CD4-positive, CD25-positive, alpha-beta regulatory T cell (primary cell): ENCODE data around the gene PDE2A. TPM values are rescaled to one million over a fixed set of nuclear protein-coding genes. Genes with fewer than 3 reads are reported as not detected.
A peak's percentile ranks its signal among the peaks of the same experiment; 100 is the strongest.

Experiments used
- ATAC-seq, 2 donors: fragments of 150-1000 bp; cut with Tn5 transposase; one replicate each; pipeline ENCODE4 v1.10.0; 2021; ENCODE audit warnings: low read depth in 2 of 2, moderate number of reproducible peaks in 2 of 2, moderate library complexity in 1 of 2
- DNase-seq, 3 donors: peaks; one replicate each; pipeline versions ENCODE4 v3.0.0 to v3.0.0-alpha.2; 2012 to 2022; ENCODE audit warnings: mixed read lengths in 1 of 3
- H3K27ac ChIP-seq: one replicate; pipeline ENCODE4 v1.7.0; 2013; ENCODE audit warnings: mild to moderate bottlenecking, low read length; ENCODE audit not compliant: insufficient read depth, poor library complexity, severe bottlenecking
- H3K27me3 ChIP-seq: one replicate; pipeline ENCODE4 v1.7.0; 2013; ENCODE audit warnings: low read length; ENCODE audit not compliant: control insufficient read depth, insufficient read depth
- H3K36me3 ChIP-seq: one replicate; pipeline ENCODE4 v1.7.0; 2013; ENCODE audit warnings: mild to moderate bottlenecking, low read length, moderate library complexity; ENCODE audit not compliant: control insufficient read depth, insufficient read depth
- H3K4me1 ChIP-seq: 2 replicates; pipeline ENCODE4 v1.7.0; 2013; ENCODE audit warnings: mild to moderate bottlenecking, low read length; ENCODE audit not compliant: insufficient read depth, control insufficient read depth, poor library complexity, severe bottlenecking
- H3K4me3 ChIP-seq: one replicate; pipeline ENCODE4 v1.7.0; 2013; ENCODE audit warnings: low read depth, mild to moderate bottlenecking, low read length, moderate library complexity
- H3K9me3 ChIP-seq, 2 experiments: 1 replicate in 1 of 2; 2 replicates in 1 of 2; pipeline ENCODE4 v1.7.0; 2013; ENCODE audit warnings: low read length in 2 of 2, mild to moderate bottlenecking in 1 of 2, moderate library complexity in 1 of 2; ENCODE audit not compliant: control insufficient read depth in 2 of 2
- H3K27ac Mint-ChIP-seq, 3 donors: one replicate each; pipeline ENCODE4 v1.8.0; 2020 to 2022; ENCODE audit warnings: mild to moderate bottlenecking in 3 of 3, mixed read lengths in 3 of 3, moderate library complexity in 2 of 3
- H3K27me3 Mint-ChIP-seq: one replicate; pipeline ENCODE4 v1.8.0; 2022; ENCODE audit warnings: mild to moderate bottlenecking, mixed read lengths
- H3K36me3 Mint-ChIP-seq: one replicate; pipeline ENCODE4 v1.8.0; 2020; ENCODE audit warnings: mixed read lengths
- H3K4me1 Mint-ChIP-seq, 4 donors: one replicate each; pipeline ENCODE4 v1.8.0; 2020 to 2022; ENCODE audit warnings: mixed read lengths in 4 of 4, mild to moderate bottlenecking in 1 of 4
- H3K4me3 Mint-ChIP-seq, 4 donors: one replicate each; pipeline ENCODE4 v1.8.0; 2020 to 2022; ENCODE audit warnings: mild to moderate bottlenecking in 4 of 4, mixed read lengths in 4 of 4, moderate library complexity in 3 of 4
- H3K9me3 Mint-ChIP-seq, 7 donors: one replicate each; pipeline ENCODE4 v1.8.0; 2020 to 2022; ENCODE audit warnings: mixed read lengths in 7 of 7, mild to moderate bottlenecking in 3 of 7, moderate library complexity in 2 of 7
- polyA plus RNA-seq, 4 donors: library from polyadenylated mRNA; unstranded; fragments of 300-500 nt; fragmentation: Illumina TruSeq; gene quantifications; one replicate each; pipeline ENCODE4 v1.2.3, GENCODE V29; 2021
- total RNA-seq: library from RNA; stranded (reverse); gene quantifications from one replicate; pipeline ENCODE4 v1.2.3, GENCODE V29; 2022

Gene PDE2A
- total and polyA plus RNA-seq, 5 donors from 2014 or later, result 6.7 TPM; not detected in 4

DNA sequence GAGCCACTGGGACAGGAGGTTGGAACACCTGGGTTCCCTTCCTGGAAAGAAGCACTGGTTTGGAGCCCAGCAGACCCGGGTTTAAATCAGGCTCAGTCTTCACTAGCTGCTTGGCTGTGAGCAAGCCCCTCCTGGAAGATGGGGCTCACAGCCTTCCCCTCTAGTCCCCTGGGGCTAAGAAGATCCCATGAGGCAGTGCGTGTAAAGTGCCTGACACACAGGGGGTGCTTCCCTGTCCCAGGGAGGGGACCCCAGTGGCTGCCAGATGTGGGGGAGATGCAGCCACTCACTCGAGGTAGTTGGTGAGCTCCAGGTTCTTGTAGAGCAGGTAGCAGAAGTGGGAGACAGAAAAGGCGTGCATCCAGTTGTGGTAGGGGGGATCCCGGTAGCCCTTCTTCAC is 93.2 kb downstream of the PDE2A start:
- no peaks in the 10 kb centered on the region for H3K9me3 ChIP-seq
- no peak for ATAC-seq
- Mint-ChIP-seq H3K27ac (peak overlapping the region in 1 of 3 donors; percentile 28), H3K9me3 (peaks cover 0 to 2% (median 0%) of the 10 kb centered on the region in 7 donors), H3K27me3 (peaks cover 13% of the 10 kb centered on the region), H3K4me1 (peaks cover 4 to 21% (median 9%) of the 10 kb centered on the region in 4 donors), H3K4me3 (no peak overlapping the region), H3K36me3 (no peaks in the 10 kb centered on the region)
- H3K4me3 ChIP-seq, result no peak overlapping the region
- H3K4me1 ChIP-seq, result peaks cover 18% of the 10 kb centered on the region
- H3K27me3 ChIP-seq, result no peaks in the 10 kb centered on the region
- no peak for DNase-seq
- H3K27ac ChIP-seq, result no peak overlapping the region
- no peaks in the 10 kb centered on the region for H3K36me3 ChIP-seq

DNA sequence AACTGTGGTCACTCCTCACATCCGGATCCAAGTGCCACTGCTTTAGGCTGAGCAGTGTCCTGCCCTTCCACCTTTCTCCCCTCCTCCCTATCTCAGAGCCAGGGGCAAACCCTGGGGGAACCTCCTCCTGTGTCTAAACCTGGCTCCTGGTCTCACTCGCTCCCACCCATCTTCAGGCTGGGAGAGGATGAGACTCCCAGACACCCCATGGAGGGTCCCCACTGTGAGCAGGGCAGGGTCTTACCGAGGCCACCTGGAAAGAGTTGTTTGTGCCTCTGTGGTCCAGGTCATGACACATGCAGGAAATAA is 93.6 kb downstream of the PDE2A start:
- H3K27ac Mint-ChIP-seq, result no peak overlapping the region
- DNase-seq, result no peak

GRCh38 chr11:72579816-72580641 is 94.2 kb downstream of the PDE2A start:
- no peak for ATAC-seq
- Histone ChIP-seq H3K36me3 (no peaks in the 10 kb centered on the region), H3K9me3 (no peaks in the 10 kb centered on the region), H3K4me3 (no peak overlapping the region), H3K27me3 (no peaks in the 10 kb centered on the region), H3K4me1 (peaks cover 10% of the 10 kb centered on the region), H3K27ac (no peak overlapping the region)
- H3K4me1 Mint-ChIP-seq, result peaks cover 0 to 10% (median 3%) of the 10 kb centered on the region in 4 donors
- peaks cover 9% of the 10 kb centered on the region for H3K27me3 Mint-ChIP-seq
- H3K4me3 Mint-ChIP-seq, result no peak overlapping the region
- H3K27ac Mint-ChIP-seq, result no peak overlapping the region
- peaks cover 0 to 2% (median 0%) of the 10 kb centered on the region in 7 donors for H3K9me3 Mint-ChIP-seq
- H3K36me3 Mint-ChIP-seq, result no peaks in the 10 kb centered on the region
- DNase-seq, result no peak

More for the DNA sequence above, 93.6 kb downstream of the PDE2A start:
- ATAC-seq, result no peak
- Histone ChIP-seq H3K27ac (no peak overlapping the region), H3K36me3 (no peaks in the 10 kb centered on the region), H3K9me3 (no peaks in the 10 kb centered on the region), H3K27me3 (no peaks in the 10 kb centered on the region), H3K4me3 (no peak overlapping the region), H3K4me1 (peaks cover 15% of the 10 kb centered on the region)
- no peaks in the 10 kb centered on the region for H3K36me3 Mint-ChIP-seq
- H3K27me3 Mint-ChIP-seq, result peaks cover 10% of the 10 kb centered on the region
- peaks cover 1 to 16% (median 6%) of the 10 kb centered on the region in 4 donors for H3K4me1 Mint-ChIP-seq
- peaks cover 0 to 2% (median 0%) of the 10 kb centered on the region in 7 donors for H3K9me3 Mint-ChIP-seq
- H3K4me3 Mint-ChIP-seq, result no peak overlapping the region

GRCh38 chr11:72578991-72579815 is 95.0 kb downstream of the PDE2A start:
- H3K4me3 Mint-ChIP-seq, result no peak overlapping the region
- H3K9me3 ChIP-seq, result no peaks in the 10 kb centered on the region
- peaks cover 0 to 2% (median 0%) of the 10 kb centered on the region in 7 donors for H3K9me3 Mint-ChIP-seq
- ATAC-seq (no peak), DNase-seq (no peak)
- peaks cover 2% of the 10 kb centered on the region for H3K4me1 ChIP-seq
- peaks cover 10% of the 10 kb centered on the region for H3K27me3 Mint-ChIP-seq
- no peaks in the 10 kb centered on the region for H3K27me3 ChIP-seq
- no peaks in the 10 kb centered on the region for H3K36me3 Mint-ChIP-seq
- H3K27ac ChIP-seq, result no peak overlapping the region
- no peak overlapping the region for H3K27ac Mint-ChIP-seq
- no peak overlapping the region for H3K4me3 ChIP-seq
- peaks cover 0 to 4% (median 0%) of the 10 kb centered on the region in 4 donors for H3K4me1 Mint-ChIP-seq
- H3K36me3 ChIP-seq, result no peaks in the 10 kb centered on the region

GRCh38 chr11:72578566-72578965 is 95.7 kb downstream of the PDE2A start:
- Mint-ChIP-seq H3K4me1 (peaks cover 0 to 1% (median 0%) of the 10 kb centered on the region in 4 donors), H3K36me3 (no peaks in the 10 kb centered on the region), H3K27ac (no peak overlapping the region), H3K4me3 (no peak overlapping the region), H3K9me3 (peaks cover 0 to 2% (median 0%) of the 10 kb centered on the region in 7 donors), H3K27me3 (peaks cover 16% of the 10 kb centered on the region)
- Histone ChIP-seq H3K27me3 (no peaks in the 10 kb centered on the region), H3K9me3 (no peaks in the 10 kb centered on the region), H3K27ac (no peak overlapping the region), H3K36me3 (no peaks in the 10 kb centered on the region), H3K4me1 (no peaks in the 10 kb centered on the region), H3K4me3 (no peak overlapping the region)
- no peak for DNase-seq
- no peak for ATAC-seq

DNA sequence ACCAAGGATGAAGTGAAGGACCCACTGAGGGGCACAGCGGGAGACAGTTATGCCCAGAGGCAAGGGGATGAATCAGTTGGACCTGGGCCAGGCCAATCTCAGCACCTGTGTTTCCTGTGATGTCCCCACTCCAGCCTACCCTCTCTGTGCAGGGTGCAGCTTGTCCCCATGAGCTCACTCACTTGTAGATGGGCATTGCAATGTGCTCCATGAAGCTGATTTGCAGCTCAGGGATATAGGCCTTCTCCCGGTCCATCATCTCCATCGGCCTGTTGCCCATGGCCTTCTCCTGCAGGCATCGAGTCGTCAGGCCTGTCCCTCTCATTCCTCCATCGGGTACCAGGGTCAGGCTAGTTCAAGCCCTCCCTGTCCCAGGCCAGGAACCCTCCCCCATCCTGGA is 96.2 kb downstream of the PDE2A start:
- DNase-seq (no peak), ATAC-seq (no peak)
- no peak overlapping the region for H3K4me3 ChIP-seq
- H3K9me3 ChIP-seq, result no peaks in the 10 kb centered on the region
- no peaks in the 10 kb centered on the region for H3K4me1 ChIP-seq
- Mint-ChIP-seq H3K36me3 (no peaks in the 10 kb centered on the region), H3K9me3 (peaks cover 0 to 2% (median 0%) of the 10 kb centered on the region in 7 donors), H3K27ac (no peak overlapping the region), H3K27me3 (peaks cover 16% of the 10 kb centered on the region), H3K4me3 (no peak overlapping the region), H3K4me1 (peaks cover 0 to 4% (median 0%) of the 10 kb centered on the region in 4 donors)
- H3K27ac ChIP-seq, result no peak overlapping the region
- no peaks in the 10 kb centered on the region for H3K36me3 ChIP-seq
- no peaks in the 10 kb centered on the region for H3K27me3 ChIP-seq

DNA sequence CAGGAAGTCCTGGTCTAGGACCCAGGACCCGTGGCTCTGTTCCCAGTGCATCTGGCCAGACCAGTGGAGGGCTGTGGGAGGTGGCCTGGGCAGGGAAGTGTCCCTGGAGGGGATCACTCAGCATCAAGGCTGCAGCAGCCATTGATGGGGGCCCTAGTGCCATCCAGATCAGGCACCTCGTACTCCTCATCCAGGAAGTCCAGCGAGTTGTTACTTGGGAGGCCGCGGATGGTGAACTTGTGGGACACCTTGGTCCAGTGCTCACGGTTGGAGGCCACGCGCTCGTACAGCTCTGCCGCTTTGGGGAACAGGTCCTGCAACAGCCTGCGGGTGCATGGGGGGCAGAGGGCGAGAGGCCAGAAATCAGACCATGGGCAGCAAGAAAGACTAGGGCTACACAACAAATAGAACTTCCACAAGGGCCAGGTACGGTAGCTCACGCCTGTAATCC is 96.9 kb downstream of the PDE2A start:
- peaks cover 22% of the 10 kb centered on the region for H3K27me3 Mint-ChIP-seq
- H3K9me3 Mint-ChIP-seq, result peaks cover 0 to 2% (median 0%) of the 10 kb centered on the region in 7 donors
- Histone ChIP-seq H3K4me1 (no peaks in the 10 kb centered on the region), H3K27ac (no peak overlapping the region), H3K36me3 (no peaks in the 10 kb centered on the region), H3K4me3 (no peak overlapping the region), H3K27me3 (no peaks in the 10 kb centered on the region), H3K9me3 (no peaks in the 10 kb centered on the region)
- no peaks in the 10 kb centered on the region for H3K36me3 Mint-ChIP-seq
- no peak for ATAC-seq
- H3K4me1 Mint-ChIP-seq, result peaks cover 0 to 5% (median 2%) of the 10 kb centered on the region in 4 donors
- DNase-seq, result no peak
- H3K4me3 Mint-ChIP-seq, result no peak overlapping the region
- no peak overlapping the region for H3K27ac Mint-ChIP-seq
